SKM-1 treated with dmso at 0.1 percent for 144 hours (cell line): ENCODE measurements around the gene WSCD2.

Experiments
- DNase-seq: peaks from one replicate; lab custom pipeline; 2025; ENCODE audit not compliant: unreplicated experiment; lab: John Stamatoyannopoulos, UW

The WSCD2 gene

DNA sequence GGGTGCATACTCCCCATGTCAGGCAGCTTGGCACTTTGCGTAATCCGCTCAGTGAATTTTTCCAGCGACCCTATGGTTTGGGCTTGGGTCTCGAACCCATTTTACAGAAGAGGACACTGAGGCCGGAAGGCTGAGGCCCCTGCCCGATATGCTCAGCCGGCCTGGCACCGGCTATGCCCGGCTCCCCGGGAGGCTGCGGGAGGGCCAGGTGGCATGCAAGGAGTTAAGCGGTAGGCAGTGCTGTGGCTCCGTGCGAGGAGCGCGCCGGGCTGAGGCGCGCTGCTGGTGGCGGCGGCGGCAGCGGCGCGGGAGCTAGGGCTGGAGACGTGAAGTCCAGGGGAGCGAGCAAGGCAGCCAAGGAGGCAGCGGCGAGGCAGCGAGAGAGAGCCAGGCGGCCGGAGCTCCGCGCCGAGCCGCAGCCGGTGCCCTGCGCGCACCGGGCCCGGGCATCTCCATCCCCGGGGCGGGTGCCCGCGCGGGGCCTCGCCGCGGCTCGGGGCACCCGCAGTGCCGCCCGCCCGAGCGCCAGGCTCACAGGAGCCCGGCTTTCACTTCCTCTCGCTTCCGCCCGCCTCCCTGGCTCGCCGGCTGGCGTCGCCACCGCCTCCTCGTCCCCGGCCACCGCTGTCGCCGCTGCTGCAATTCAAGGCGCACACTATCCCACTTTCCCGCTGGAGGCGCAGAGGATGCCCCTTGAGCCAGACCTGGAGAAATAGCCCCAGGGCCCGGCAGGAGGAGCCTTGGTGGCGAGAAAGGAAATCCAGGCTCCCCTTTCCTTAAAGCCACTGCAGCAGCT is at the start of gene WSCD2:
TSS of gene WSCD2 (plus strand) at position 272 of the 796 bp plus-strand sequence. CDS start 66,545 bp downstream, outside the sequence.
- DNase-seq = no peak

DNA sequence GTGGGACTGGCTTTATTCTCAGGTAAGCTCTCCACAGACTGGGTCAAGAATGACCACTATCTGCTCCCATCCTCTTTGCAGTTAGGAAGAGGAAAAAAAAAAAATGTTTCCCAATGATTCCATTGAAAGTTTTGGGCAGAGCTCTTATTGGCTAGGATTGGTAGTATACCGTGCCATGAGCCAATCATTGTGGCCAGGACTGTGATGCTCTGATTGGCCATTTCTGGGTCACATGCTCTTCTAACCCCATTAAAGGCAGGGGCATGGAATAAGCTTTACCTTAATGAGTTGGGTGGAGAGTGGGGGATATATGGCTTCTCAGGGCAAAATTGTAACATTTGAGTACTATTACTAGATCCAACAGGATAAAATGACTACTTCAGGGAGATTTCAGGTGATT is 49.4 kb upstream of the WSCD2 start:
- no peak for DNase-seq

DNA sequence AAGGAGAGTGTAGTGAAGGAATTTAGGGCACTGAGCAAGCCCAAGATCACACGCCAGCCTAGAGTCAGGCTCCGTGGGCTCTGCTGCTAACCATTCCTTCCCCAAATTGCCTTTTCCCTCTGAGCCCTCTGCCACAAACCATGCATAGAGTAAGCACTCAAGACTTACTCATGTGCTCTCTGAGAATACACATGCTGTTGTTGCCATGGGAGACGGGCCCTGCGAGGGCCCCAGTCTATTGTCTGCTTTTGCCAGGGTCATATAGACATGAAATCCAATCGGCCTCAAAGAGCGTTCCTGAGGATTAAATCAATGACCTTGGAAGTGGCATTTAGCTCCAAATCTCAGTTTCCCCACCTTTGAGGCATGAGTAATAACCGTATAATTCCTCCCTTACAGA is 48.7 kb upstream of the WSCD2 start:
- no peak for DNase-seq

DNA sequence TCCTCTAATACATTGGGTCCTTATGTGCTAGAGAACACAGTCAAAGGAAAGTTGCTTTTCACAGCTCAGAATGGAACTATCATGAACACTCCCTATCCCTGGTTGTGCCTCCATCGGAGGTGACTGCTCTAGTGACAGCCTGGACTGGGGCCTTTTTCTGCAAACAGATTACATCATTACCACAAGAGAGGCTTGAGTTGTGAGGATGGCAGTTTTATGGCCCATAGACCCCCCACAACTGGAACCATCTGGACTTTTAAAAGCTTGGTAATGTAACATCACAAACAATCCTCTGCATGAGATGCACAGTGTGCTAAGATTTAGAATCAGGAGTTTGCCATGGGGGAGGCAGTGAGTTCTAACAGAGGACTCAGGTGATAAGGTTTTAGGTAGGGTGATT is 46.6 kb upstream of the WSCD2 start:
- no peak for DNase-seq

GRCh38 chr12:108087900-108088299 is 41.2 kb upstream of the WSCD2 start:
- no peak for DNase-seq

DNA sequence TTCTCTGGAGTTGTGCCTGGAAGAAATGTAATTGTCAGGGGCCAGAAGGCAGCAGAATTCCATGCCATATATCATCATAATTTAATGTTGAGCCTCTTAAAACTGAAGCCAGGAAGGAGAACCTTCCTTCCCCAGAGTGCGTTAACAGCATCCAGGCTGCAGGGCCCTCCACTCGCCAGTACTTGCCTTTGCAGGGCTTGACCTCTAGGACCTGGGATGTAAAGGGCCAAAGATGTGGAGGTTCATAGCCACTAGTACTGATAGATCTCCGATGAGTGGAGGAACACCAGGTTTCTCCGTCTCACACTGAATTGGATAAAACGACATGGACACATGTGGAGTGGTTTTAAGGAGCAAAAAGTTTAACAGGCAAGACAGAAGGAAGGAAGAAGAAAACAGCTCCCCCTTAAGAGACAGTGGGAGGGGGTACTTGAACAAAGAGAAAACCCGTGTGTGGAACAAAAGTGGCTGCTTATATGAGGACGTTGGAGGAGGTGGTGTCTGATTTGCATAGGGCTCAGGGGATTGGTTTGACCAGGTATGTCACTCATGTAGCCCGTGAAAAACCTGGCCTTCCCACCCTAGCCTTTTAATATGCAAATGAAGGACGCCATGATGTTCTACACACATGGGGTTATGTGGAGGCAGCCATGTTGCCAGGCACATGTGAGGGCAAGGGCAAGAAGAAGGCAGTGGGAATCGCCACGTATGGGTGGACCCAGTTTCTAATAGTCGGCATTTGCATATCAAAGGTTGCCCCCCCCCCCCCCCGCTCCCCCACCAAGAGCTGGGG is 38.8 kb upstream of the WSCD2 start:
- no peak for DNase-seq

DNA sequence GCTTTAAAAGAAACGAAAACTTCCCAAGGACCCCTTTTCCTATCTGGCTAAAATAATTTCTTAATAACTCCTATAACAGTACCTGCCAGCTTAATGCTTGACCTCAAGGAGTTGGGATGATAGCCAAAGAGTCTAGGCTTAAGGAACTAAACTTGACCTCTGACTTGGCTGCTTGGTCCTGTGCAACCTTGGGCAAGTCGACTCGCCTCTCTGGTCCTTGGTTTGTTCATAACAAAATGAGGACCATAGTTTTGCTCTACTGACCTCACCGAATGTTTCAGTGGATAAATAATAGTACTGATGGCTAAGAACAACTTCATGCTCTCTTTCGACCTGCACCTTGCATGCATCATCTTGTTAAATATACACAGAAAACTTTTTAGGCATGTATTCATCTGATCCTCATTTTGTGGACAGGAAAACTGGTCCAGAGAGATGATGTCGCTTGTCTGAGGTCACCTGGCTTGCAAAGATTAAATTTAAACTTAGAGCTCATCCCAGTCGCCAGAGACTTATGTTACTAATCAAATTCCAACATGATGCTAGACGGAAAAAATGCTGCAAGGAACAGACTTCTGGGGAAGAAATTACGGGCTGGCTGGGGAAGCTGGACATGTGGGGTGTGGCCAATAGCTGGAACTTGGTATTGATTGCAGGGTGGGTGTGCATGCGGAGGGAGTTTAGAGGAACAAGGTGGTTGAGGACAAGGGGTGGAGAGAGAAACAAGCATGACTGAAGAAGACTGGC is 38.0 kb upstream of the WSCD2 start:
- DNase-seq = no peak

- no peak for DNase-seq
These were observed 37.4 kb upstream of the WSCD2 start for GRCh38 chr12:108091679-108092051.

DNA sequence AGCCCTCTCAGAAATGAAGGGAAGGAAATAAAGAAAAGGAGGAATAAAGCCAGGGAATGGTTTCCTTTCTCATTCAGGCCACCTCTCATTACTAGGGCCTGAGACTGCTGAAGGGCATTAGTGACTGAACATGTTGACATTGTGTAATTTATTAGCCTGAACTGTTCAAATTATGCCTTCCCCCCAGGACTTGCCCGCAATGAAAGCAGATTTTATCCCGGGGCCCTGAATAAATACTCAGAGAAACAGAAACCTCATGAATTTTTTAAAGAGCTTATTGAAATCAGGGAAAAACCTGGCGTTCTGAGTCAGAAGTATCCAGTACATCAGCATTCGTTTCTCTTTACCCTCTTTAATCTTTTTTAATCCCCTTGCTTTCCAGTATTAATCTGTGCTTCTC is 35.9 kb upstream of the WSCD2 start:
- DNase-seq = no peak

- DNase-seq = no peak
These were observed 34.9 kb upstream of the WSCD2 start for GRCh38 chr12:108094056-108094649.

GRCh38 chr12:108097160-108097911 is 31.8 kb upstream of the WSCD2 start:
- DNase-seq = no peak

- no peak for DNase-seq
These were observed 30.7 kb upstream of the WSCD2 start for GRCh38 chr12:108098374-108098773.

- DNase-seq = no peak
These were observed 30.0 kb upstream of the WSCD2 start for GRCh38 chr12:108099073-108099472.

DNA sequence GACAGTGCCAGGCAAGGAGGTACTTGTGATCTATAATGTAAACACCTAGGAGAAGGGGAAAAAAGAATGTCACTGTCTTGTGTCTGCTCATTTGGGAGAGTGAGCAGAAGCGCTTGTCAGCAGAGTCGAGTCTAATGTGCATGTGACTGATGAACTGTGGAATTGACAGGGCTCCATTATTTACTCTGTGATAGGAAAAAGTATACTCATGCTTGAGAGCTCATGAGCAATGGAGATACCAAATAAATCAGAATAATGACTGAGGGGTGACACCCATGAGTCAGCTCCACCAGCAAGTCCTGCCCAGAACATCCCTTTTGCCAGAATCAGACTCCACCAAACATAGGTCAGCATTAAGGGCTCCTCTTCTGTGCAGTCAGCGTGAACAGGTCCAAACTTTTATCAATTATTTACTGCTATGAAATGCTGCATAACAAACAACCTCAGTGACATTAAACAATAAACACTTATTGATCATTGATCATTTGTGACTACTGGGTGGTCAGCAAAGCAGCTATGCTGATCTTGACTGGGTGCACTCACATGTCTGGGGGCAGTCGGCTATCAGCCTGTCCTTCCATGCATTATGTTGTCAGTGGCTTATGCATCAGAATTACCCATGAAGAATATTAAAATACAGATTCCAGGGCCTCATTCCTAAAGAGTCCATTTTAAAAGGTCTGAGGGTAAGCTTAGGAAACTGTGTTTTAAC is 29.2 kb upstream of the WSCD2 start:
- DNase-seq = no peak

DNA sequence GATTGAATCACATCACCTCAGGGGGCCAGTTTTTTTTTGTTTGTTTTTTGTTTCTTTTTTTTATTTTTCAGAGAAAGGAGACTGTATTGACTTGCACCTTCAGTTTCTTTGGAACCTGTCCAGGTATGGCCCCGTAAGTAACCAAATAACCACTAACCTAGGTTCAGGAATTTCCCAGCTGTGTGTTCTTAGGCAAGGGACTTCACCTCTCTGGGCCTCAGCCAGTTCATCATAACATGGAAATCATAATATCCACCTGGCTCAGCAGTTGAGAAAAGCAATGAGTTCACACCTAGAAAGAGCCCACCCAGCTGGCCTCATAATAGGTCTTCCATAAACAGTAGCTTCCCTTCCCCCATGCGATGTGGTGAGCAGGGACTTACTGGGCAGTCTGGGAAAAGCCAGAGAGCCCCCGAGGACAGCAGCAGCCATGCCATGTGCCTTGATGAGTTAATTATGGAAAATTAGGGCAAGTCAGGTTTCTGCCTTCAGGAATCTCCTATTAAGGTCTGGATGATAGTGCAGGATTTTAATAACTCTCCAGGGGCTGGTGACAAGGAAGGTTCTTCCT is 27.4 kb upstream of the WSCD2 start:
- DNase-seq = no peak

- no peak for DNase-seq
These were observed 26.7 kb upstream of the WSCD2 start for GRCh38 chr12:108102363-108102762.

GRCh38 chr12:108103087-108103486 is 26.0 kb upstream of the WSCD2 start:
- no peak for DNase-seq

DNA sequence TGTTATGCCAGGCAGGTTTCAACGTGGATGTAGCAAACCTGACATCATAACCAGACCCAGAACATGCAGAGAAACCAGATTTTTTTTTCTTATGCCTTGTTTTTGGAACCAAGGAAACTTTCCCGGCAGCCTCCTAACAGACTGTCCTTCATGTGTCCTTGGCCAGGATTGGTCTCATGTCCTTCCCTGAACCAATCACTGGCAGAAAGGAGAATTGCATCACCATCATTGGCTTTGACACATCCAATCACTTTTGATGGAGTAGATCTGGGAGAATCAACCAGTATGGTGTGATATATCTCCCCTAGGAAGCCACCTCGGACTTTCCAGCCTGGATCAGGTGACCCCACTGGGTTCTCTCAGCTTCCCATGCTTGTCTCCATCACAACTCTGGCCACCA is 25.6 kb upstream of the WSCD2 start:
- no peak for DNase-seq

- no peak for DNase-seq
These were observed 24.4 kb upstream of the WSCD2 start for GRCh38 chr12:108104657-108105056.

- no peak for DNase-seq
These were observed 22.5 kb upstream of the WSCD2 start for GRCh38 chr12:108106599-108106998.
